Esophagus muscularis mucosa (tissue), 4 donors: ENCODE results near the gene SLC8A1.

Experiments used
- EP300 ChIP-seq: sonication (generic); formaldehyde crosslinking; IDR thresholded peaks from one replicate; pipeline ENCODE4 v1.6.1; 2017; ENCODE audit warnings: antibody characterized with exemption
- POLR2A ChIP-seq: fragments of 450-650 bp; IDR thresholded peaks from one replicate; pipeline ENCODE4 v1.6.1; 2017; ENCODE audit warnings: antibody characterized with exemption, moderate library complexity, mild to moderate bottlenecking, low read depth
- TF ChIP-seq, protein P1 (sequence below), 3 experiments: fragments of 200-600 bp in 2 of 3; fragments of 450-650 bp in 1 of 3; sonication (generic) in 2 of 3; IDR thresholded peaks; one replicate each; pipeline ENCODE4 v1.5.1; 2017 to 2019; ENCODE audit warnings: antibody characterized with exemption in 3 of 3, mild to moderate bottlenecking in 2 of 3, moderate library complexity in 1 of 3

DNA sequence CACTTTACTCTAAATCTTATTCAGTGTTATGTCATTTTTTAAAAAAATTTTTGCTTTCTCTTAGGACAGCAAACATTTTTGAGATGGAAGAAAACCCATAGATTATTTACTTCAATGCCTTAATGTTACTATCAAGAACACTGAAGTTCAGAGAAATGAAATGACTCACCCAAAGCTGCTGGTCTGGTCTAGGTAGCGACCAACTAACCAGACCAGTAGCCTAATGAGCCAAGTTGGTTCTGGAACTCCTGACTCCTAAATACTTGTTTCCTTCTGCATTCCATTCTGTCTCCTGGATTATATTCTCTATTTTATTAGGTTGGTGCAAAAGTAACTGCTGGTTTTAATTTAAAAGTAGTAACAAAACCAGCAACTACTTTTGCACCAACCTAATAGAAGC is 35.4 kb downstream of the SLC8A1 start:
- TF ChIP-seq, protein P1, sequence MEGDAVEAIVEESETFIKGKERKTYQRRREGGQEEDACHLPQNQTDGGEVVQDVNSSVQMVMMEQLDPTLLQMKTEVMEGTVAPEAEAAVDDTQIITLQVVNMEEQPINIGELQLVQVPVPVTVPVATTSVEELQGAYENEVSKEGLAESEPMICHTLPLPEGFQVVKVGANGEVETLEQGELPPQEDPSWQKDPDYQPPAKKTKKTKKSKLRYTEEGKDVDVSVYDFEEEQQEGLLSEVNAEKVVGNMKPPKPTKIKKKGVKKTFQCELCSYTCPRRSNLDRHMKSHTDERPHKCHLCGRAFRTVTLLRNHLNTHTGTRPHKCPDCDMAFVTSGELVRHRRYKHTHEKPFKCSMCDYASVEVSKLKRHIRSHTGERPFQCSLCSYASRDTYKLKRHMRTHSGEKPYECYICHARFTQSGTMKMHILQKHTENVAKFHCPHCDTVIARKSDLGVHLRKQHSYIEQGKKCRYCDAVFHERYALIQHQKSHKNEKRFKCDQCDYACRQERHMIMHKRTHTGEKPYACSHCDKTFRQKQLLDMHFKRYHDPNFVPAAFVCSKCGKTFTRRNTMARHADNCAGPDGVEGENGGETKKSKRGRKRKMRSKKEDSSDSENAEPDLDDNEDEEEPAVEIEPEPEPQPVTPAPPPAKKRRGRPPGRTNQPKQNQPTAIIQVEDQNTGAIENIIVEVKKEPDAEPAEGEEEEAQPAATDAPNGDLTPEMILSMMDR (IDR thresholded peaks at IDR 0.05), result no peak
- no peak for TF ChIP-seq POLR2A
- TF ChIP-seq EP300, result no peak
